Stimulated activated CD8-positive, alpha-beta memory T cell treated with anti-CD3 and anti-CD28 coated beads, Interleukin-15, amount 100 ng/mL, for 48 hours (primary cell): ENCODE data around the gene TOX3.

Experiments
- DNase-seq, 2 donors: peaks; one replicate each; pipeline ENCODE4 v3.0.0-alpha.2; 2020; ENCODE audit warnings: low read depth in 2 of 2

Gene TOX3

DNA sequence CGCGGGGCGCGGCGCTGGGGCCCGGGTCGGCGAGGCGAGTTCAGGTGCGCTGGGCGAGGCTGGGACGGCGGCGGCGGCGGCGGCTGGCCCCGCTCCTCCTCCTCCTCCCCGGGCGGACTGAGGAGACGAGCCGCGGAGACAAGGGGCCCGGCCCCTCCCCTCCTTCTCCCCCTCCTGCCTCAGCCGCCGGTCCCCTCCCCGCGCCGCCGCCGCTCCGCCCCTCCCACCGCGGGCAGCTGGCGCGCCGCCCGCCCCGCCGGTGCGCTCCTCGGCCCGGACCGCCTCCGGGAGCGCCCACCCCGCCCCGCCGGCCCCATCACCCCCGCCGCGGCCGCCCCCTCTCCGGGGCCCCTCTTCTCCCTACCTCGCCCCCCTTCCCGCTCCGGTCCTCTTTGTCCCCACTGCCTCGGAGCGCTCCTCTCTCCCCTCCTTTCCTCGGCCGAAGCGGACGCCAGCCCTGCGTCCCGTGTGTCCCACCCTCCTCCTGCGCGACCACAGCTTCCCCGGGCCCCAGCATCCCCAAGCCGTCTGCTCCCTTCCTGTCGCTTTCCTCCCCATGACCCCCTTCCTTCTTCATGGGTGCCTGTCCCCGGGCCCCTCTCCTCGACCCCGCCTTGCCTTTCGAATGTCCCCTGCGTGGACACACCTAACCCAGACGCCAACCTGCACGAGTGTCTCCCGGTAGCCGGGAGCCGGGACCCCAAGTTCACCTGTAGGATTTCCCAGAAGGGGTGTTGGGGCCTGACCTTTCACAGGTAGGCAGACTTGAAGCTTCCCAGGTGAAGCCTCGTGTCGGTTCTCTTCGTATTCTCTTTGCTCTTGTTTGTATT, at the start of gene TOX3:
Gene TOX3, minus strand, starts transcription at position 140 of the 830 bp plus-strand sequence. CDS start 420 bp downstream, outside the sequence.
- no peak for DNase-seq

DNA sequence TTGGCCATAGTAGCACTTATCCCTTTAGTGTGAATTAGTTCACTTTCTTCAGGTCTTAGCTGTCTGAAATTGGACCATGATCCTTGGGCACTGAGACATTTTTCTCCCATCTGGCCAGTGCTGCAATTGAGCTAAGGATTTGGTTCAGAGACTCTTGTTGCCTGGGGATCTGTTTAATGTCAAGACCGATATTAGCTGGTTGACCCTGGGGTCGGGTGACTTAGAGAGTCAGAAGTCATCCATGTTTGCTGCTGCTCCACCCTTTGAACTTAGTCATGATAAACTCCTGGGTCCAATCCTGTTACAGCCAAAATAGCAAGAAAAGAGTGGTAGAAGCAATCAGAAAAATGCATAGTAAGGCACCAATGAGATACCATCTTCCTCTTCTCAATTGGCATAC, 45.8 kb upstream of the TOX3 start:
- no peak for DNase-seq

DNA sequence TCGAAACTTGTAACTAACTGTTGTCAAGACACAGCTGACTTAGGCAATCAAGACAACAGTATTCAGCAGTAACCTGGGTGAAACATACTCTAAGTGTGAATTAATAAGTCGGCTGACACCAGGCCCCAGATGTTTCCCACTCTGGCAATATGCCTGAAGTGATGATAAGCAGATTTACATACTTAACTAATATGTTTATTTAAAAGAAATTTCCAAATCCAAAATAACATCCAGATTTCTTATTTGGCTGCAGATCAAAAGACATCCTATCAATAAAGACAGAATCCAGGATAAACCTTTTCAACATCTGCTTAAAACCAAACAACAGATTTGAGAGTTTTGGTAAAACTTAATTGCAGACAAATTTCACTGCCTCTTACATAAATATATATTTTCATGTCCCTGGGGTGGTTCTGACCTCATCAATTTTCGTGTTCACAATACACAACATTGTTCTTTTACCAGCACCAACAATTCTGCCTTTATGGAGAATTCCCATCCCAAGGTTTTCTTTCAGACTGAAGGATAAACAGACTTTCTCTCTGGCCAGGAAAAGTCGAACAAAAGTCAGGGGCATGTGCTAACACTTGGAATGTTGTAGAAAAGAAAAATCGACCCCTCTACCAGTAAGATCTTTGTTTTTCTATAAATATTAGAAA, 45.1 kb upstream of the TOX3 start:
- DNase-seq = no peak

DNA sequence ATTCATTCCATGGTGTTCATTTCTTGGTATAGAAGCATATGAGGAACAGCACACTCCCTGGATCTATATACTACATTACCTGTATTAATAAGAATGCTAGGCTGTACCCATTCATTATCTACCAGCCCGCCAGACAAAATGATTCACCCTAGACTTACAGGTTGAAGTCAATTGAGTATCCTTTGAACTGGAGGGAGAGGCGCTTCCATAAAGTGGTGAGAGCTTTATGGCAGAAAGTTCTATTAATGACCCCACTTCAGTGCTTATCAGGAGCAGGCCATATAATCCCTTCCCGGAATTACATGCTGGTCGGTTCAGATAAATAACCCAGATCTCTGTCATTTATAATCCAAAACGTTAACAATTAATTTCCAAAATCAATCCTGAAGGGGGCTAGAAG, 44.5 kb upstream of the TOX3 start:
- DNase-seq = no peak

DNA sequence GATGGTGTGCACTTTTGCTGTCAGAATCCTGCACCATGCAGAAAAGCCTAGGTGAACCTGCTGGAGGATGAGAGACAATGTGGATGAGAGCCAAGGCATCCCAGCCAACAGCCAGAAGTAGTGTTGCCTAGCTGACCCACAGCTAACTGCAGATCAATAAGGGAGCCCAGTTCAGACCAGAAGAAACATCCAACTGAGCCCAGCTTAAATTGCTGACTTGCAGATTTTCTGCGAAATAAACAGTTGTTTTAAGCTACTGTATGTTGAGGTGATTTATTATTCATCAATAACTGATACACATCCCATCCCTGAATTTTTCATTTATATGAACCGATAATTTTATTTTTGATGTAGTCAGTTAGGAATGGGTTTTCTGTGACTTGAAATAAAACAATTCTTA, 39.2 kb upstream of the TOX3 start:
- no peak for DNase-seq

DNA sequence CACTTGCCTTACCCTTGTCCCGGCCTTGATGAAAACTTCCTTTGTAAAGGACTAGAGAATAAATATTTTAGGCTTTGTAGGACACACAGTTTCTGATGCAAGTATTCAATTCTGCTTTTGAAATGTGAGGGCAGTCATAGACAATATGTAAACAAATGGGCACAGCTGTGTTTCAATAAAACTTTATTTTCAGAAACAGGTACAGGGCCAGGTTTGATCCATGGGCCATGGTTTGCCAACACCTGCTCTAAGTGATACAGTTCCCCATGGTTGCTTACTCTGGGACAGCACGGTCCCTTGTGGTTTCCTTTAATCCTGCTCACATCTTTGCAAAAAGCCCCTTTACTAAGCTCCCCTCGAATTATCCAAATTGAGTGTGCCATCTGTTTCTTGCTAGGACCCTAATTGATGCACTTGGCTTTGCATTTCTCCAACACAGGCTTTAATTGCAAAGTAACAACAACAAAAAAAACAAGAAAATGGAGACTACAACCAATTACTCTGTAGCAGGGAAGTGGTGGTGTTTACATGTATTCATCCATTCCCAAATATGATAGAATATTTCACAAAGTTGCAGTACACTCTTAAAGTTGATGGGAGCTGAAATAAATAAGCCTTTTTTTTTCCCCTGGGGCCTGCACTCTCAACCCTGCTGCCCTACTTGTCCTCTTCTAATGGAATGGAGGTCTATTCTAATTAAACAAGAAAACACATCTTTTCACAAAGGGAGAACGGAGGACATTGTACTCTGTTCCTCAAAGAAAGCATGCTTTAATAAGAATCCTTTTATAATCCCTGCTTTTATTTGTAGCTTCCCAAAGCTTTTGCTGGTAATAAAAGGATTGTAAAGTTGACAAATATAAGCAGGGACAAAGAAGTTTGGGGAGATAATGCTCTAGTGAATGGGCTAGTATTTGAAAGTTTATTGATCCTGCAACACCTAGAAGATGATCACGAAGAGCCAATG, 37.7 kb upstream of the TOX3 start:
- DNase-seq = no peak

DNA sequence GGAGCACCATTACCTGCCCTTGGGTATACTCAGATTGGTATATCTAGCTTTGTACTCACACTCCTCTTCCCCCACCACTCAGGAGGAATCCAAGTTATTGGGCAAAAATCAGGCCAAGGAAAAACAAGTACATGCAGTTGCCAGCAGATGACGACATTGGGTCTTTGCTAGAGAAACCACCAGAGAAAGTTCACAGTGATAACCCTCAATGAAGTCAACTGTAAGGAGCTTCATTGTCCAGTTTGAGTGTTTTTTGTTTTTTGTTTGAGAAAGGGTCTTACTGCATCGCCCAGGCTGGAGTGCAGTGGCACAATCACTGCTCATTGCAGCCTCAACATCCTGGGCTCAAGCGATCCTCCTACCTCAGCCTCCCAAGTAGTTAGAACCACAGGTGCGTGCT, 34.6 kb upstream of the TOX3 start:
- no peak for DNase-seq

DNA sequence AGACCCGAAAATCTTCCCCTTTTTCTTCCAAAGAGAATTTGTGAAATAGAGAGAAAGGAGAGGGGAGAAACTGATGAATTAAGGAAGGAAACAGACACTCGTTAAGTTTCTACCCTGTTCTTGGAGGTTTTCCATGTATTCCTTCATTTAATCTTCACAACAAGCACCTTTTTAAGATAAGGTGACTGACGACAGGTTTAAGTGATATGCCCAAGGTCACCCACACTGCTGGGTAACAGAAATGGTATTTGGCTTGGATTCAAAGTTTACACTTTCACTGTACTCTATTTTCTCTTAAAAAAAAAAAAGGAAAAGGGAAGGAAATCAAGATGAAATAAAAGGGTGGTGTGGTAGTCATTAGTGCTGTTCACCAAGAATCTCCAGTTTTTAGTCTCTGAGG, 33.5 kb upstream of the TOX3 start:
- DNase-seq = no peak

DNA sequence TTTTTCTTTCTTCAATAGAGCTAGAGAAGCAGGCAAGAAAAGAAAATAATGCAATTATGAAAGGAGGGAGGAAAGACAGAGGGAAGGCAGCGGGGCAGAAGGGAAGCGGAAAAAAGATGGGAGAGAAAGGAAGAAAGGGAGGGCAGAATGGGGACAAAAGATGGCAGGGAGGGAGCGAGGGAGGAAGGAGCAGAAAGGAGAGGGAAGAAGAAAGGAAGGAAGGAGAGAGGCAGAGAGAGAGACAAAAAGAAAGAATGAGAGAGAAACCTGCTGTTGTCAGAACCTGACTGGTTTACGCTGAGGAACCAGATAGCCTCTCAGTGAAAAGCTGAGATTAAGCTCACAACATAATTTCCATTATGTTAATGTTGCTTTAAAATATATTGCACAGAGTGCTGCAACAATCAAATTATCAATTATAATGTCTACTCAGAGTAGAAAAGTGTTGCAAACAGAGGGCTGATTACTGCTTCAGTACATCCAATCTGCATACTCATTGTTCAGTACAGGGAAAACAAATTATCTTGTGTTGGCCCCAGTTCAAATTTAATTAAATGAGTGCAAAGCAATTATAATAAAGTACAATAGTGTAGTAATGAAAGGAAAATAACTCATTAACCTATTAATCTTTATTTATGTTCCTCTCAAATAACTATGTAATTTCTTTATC, 32.0 kb upstream of the TOX3 start:
- no peak for DNase-seq

DNA sequence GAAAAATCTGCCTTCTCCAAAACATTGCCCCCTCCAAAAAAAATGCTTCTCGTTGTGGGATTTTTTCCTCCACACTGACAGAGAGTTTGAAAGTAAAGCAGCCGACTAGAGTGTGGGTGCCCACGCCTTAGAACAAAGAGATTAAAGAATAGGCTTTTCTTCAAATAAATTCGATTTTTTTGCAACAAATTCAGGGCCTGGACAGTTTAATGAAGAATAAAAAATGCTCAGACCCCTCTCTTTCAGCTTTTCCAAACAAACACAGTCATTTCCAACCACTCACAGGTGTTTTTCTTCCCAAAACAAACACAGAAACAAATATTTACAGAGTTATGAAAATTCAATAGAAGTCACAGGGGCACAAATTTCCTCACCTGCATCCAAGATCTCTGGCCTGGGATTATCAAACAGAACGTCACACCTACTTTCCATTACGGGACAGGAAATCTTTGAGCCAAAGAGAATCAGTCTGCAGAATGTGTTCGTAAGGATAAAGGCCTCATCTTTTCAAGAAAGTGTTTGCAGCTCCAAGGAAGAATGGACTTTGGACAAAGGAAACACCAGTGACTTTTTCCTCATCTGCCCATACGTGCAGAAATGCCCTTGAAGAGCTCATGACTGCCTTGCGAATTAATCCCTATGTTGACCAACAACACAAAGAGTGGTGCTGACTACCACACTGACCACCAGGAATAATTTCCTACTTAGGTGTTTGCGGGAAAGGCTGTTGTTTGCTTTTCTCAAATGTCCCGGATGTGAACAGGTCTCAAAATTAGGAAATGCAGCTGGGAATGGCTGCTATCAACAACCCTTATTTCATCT, 31.3 kb upstream of the TOX3 start:
- DNase-seq = no peak

DNA sequence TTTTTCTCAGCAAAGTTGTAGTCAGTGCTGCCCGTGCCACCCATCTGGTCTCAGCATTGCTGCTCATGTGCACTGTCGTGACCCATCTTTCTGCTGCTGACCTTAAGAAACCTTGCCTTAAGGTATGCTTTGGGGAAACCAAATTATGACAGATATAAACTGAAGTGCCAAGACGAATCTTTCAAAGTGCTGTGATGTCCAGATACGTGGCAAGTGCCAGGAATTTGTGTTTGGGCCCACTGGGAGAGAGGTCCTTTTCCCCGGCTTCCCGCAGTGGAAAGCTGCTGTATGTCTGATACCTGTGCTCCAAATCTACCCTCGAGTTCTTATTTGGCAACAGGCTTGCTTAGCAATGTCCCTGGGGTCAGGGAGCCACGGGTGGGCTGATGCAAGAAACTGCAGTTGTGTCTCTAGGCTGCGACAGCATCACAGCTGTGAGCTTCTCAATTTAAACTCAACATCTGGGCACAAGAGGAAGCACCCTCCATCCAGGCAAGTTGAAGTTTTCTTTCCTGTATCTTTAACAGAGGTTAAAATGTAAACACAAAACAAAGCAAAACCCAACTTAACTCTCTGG, 30.3 kb upstream of the TOX3 start:
- no peak for DNase-seq

DNA sequence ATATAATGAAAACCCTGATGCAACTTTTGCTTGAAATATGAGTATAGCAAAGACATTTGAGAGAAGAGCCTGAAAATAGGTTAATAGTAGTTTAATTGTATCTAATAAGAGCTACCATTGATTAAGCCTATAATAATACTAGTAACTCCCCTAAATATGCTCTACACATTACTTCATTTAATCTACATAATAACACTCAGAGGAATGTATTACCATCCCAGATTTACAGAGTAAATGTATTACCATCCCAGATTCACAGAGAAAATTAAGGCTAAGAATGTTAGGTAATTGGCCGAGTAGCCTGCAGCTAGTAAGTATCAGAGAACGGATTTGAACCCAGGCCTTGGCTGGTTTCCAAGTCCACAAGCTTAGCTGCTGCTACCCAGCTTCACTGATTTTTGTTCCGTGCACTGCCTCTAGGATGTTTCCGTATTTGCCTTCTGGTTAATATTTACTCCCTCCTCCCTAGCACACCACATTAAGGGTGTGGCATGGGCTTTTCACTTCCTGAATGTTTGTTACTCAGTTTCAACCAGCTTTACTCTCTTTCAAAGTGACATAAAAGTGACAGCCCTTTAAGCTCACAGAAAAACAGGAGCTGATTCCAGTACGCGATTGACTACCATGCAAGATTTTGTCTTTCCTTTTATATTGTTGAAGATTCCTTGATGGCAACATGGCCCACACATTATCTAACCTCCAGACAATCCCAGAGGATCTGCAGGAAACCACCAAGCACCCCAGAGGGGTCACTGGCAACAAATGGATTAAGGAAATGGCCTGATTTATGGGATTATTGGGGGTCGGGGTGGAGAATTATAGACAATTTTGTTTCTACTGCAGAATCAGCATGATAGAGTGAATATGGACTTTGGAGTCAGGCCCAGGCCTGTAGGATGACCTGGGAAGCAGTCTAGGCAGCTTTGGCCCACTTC, 26.7 kb upstream of the TOX3 start:
- DNase-seq = no peak

DNA sequence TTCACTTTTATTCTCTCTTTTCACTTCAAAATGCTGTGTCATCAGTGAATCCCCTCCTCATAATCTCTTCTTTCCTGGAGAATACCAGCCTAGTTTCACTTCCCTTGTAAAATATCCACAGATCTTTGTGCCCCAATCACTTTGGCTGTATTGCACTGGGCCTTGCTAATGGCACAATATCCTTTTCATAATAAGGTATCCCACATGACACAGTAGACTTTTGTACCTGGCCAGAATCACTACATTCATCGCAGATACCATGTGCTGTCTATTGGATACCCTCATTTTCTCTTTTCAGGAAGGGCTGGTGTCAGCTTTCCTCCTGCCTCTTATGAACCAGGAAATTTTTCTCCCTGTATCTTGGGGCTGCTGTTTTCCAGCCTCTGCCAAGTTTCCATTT, 25.7 kb upstream of the TOX3 start:
- no peak for DNase-seq

DNA sequence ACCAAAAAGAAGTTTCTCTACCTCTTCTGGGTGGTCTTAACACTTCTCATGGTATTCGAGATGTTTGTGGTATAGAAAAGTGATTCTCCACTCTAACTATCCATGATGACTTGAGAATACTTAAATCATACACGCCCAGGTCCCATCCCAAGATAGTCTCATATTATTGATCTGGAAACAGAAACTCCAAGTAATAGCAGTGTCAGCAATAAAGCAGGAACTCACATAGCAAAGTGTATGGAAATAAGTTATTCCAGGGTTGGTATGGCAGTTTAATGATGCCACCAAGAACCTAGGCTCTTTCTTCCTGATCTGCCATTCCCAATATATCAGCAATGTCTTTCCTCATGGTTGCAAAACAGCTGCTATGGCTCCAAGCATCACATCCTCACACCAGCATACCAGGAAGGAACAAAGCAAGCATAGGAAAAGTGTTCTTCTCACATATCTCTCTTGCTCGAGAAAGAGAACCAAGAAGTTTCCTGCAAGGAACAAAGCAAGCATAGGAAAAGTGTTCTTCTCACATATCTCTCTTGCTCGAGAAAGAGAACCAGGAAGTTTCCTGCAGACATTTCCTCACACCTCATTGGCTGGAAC, 23.6 kb upstream of the TOX3 start:
- no peak for DNase-seq

DNA sequence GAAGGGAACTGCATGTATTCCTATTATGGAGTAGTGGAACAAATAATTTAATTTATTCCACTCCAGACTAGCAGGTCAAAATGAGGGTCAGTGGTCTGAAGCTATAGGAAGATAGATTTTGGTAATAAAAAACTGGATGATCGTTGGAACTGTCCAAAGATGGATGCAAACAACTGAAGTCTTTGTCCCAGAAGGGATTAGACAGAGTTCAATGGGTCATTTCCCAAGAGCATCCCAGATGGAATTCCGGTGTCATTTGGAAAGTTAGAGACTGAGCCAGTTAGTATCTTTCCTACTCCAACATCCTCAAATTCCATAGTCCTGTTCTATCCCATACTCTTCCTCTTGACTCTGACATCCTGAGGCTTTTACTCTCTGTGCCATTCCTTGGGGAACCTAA, 22.8 kb upstream of the TOX3 start:
- no peak for DNase-seq

DNA sequence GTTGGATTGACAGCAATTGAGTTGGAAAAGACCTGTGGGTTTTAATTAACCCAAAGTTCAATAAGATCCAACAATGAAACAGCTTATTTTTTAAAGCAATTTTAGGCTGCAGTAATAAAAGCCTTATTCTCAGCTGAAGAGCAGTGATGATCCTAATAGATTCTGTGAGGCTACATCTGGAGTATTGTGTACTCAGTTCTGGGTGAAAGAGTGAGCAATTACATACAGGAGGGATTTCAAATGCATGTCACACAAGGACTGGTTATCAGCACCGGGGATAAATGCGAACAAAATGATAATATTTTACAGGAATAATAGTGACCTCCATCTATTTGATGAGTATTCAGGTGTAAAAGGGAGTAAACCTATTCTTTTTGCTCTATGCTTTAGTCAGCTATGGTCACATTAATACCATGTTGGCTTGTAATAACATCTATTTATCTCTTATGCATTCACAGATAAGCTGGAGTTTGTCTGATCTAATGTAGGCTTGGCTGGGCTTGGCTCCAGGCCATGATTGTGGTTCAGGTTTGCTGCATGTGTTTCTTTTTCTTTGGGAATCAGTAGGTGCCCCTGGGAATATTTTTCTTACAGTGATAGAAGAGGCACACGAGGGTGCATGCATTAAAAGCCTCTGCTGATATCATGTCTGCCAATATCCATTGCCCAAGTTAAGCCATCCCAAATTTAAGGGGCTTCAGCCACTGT, 22.2 kb upstream of the TOX3 start:
- no peak for DNase-seq

DNA sequence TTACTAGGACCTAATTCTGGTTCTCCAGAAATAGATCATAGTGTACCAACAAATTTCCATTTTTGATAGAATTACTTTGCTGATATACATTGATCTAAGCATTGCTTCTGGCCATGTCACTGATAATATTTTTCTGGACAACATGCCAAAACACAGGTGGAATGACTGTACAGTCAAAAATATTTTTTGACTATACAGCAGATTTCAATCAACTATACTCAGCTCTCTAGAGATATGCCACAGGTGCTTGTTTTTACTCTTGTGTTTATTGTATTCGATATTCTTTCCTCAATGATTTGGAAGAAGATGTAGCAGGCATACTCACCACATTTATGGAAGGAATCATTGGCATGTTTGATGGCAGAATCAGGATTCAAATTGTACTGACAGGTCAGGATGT, 21.6 kb upstream of the TOX3 start:
- no peak for DNase-seq

DNA sequence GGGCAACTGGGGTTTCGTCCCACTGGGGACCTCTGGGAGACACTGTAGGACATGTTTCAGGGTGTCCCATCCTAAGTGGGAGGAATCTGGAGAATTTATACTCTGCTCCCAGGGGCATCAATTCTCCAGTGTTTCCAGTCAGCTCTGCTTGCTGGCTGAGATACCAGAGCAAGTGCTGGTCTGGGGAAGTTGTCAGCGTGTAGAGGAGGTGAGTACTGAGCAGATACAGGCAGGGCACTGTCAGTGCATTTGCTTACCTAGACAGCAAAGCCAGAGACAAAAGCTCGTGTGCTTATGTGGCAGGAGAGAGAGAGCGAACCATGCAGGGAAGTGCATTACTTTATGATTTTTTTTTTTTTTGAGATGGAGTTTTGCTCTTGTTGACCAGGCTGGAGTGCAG, 20.2 kb upstream of the TOX3 start:
- no peak for DNase-seq
